ENCODE data around the gene MYRF. TPM values are rescaled to one million over a fixed set of nuclear protein-coding genes. Genes with fewer than 3 reads are reported as not detected.

The MYRF gene
- total RNA-seq, 1 donor from 2014 or later: 0.78 TPM

GRCh38 chr11:61780581-61781162 is 28.2 kb downstream of the MYRF start:
- TF ChIP-seq CTCF (IDR thresholded peaks at IDR 0.05): no peak
- no peak for DNase-seq
- H3K27me3 Mint-ChIP-seq: peaks cover 3% of the 10 kb centered on the region
- peaks cover 20% of the 10 kb centered on the region for H3K36me3 Mint-ChIP-seq (ENCODE audit: low read depth)
- CTCF ChIA-PET: no interaction called here
- no peaks in the 10 kb centered on the region for H3K9me3 Mint-ChIP-seq
- no peak for ATAC-seq (ENCODE audit: low read depth)
- no peak overlapping the region for H3K4me3 Mint-ChIP-seq
- peaks cover 16% of the 10 kb centered on the region for H3K4me1 Mint-ChIP-seq
- POLR2A ChIA-PET: no interaction called here
- no peak overlapping the region for H3K27ac Mint-ChIP-seq
- intact Hi-C loops (cut with micrococcal nuclease): no loop called here

DNA sequence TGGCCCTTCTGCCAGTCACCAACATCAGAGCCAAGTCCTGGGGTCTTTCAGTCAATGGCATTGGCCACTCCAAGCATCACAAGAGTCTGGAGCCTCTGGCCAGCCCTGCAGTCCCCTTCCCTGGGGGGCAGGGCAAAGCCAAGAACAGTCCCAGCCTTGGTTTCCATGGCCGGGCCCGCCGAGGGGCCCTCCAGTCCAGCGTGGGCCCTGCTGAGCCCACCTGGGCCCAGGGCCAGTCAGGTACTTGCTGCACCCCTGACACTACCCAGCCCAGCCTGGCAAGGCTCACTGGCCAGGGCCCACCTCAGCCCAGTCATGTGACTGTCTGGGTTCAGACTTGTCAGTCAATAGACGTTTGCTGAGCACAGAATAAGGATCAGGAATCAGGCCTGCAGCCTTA is 29.1 kb downstream of the MYRF start:
- Mint-ChIP-seq H3K9me3 (no peaks in the 10 kb centered on the region), H3K27ac (no peak overlapping the region), H3K4me3 (no peak overlapping the region), H3K4me1 (peaks cover 22% of the 10 kb centered on the region), H3K36me3 (ENCODE audit: low read depth) (peaks cover 25% of the 10 kb centered on the region), H3K27me3 (peaks cover under 1% of the 10 kb centered on the region)
- ATAC-seq (ENCODE audit: low read depth) (no peak), DNase-seq (no peak)
- ChIA-PET POLR2A (no interaction called here), CTCF (no interaction called here)
- intact Hi-C loops (cut with micrococcal nuclease): no loop called here
- no peak for TF ChIP-seq CTCF (IDR thresholded peaks at IDR 0.05)

DNA sequence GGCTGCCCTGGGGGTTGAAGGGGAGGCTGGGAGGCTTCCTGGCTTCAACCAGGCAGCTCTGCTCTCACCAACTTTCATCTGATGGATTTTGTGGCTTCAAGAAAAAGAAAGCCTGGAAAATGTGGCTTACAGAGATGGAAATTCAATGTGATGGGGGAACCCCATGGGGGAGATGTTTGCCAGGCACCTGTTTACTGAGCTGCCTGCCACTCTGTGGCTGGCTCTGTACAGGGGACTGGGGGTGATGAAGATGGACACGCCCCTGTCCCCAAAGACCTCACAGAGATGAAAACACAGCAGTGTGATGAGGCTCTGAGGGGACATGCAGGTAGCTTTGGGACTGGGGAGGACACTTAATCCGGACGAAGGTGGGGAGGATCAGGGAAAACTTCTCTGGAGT is 29.9 kb downstream of the MYRF start:
- Mint-ChIP-seq H3K36me3 (ENCODE audit: low read depth) (peaks cover 32% of the 10 kb centered on the region), H3K4me3 (no peak overlapping the region), H3K27me3 (no peaks in the 10 kb centered on the region), H3K4me1 (peaks cover 19% of the 10 kb centered on the region), H3K27ac (no peak overlapping the region), H3K9me3 (no peaks in the 10 kb centered on the region)
- ChIA-PET POLR2A (no interaction called here), CTCF (interaction anchor here (1.5 kb wide), 1 partner anchor 15 kb away, joined by 4 read pairs; no protein-coding TSS in a partner anchor)
- DNase-seq (no peak), ATAC-seq (ENCODE audit: low read depth) (no peak)
- TF ChIP-seq CTCF (IDR thresholded peaks at IDR 0.05): no peak
- intact Hi-C loops (cut with micrococcal nuclease): no loop called here

GRCh38 chr11:61782841-61783240 is 30.4 kb downstream of the MYRF start:
- H3K9me3 Mint-ChIP-seq: no peaks in the 10 kb centered on the region
- peaks cover 19% of the 10 kb centered on the region for H3K4me1 Mint-ChIP-seq
- no peaks in the 10 kb centered on the region for H3K27me3 Mint-ChIP-seq
- H3K36me3 Mint-ChIP-seq (ENCODE audit: low read depth): peaks cover 36% of the 10 kb centered on the region
- intact Hi-C loops (cut with micrococcal nuclease): no loop called here
- no peak for DNase-seq
- no peak overlapping the region for H3K4me3 Mint-ChIP-seq
- TF ChIP-seq CTCF (IDR thresholded peaks at IDR 0.05): no peak
- no peak for ATAC-seq (ENCODE audit: low read depth)
- POLR2A ChIA-PET: no interaction called here
- H3K27ac Mint-ChIP-seq: no peak overlapping the region
- CTCF ChIA-PET: interaction anchor here (1.5 kb wide), 1 partner anchor 14 kb away, joined by 4 read pairs; no protein-coding TSS in a partner anchor

GRCh38 chr11:61783717-61784505 is 31.5 kb downstream of the MYRF start:
- CTCF ChIA-PET: no interaction called here
- H3K36me3 Mint-ChIP-seq (ENCODE audit: low read depth): peaks cover 44% of the 10 kb centered on the region
- H3K4me3 Mint-ChIP-seq: no peak overlapping the region
- H3K27me3 Mint-ChIP-seq: no peaks in the 10 kb centered on the region
- DNase-seq: no peak
- H3K27ac Mint-ChIP-seq: no peak overlapping the region
- POLR2A ChIA-PET: no interaction called here
- intact Hi-C loops (cut with micrococcal nuclease): no loop called here
- H3K4me1 Mint-ChIP-seq: peaks cover 15% of the 10 kb centered on the region
- H3K9me3 Mint-ChIP-seq: no peaks in the 10 kb centered on the region
- TF ChIP-seq CTCF (IDR thresholded peaks at IDR 0.05): no peak
- ATAC-seq (ENCODE audit: low read depth): no peak
